Fibroblast of villous mesenchyme (primary cell): ENCODE measurements around the gene RETN. TPM values are rescaled to one million over a fixed set of nuclear protein-coding genes. Genes with fewer than 3 reads are reported as not detected.

Experiments
- DNase-seq: peaks from one replicate; pipeline ENCODE4 v3.0.0-alpha.2; 2010; ENCODE audit warnings: low read depth
- H3K4me3 ChIP-seq: 2 replicates; pipeline ENCODE4 v1.5.1; 2011; ENCODE audit warnings: low read depth, mild to moderate bottlenecking, low read length
- CTCF ChIP-seq: IDR thresholded peaks from 2 replicates; pipeline ENCODE4 v1.5.1; 2012; ENCODE audit warnings: low read depth, mild to moderate bottlenecking, low read length; ENCODE audit not compliant: insufficient read depth
- total RNA-seq: library from RNA; depleted of rRNA; stranded (reverse); fragments of >200 nt; gene quantifications from 2 replicates; pipeline ENCODE4 v1.2.3, GENCODE V29; 2012

RETN gene, protein sequence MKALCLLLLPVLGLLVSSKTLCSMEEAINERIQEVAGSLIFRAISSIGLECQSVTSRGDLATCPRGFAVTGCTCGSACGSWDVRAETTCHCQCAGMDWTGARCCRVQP
- not detected in 2 replicates for total RNA-seq

DNA sequence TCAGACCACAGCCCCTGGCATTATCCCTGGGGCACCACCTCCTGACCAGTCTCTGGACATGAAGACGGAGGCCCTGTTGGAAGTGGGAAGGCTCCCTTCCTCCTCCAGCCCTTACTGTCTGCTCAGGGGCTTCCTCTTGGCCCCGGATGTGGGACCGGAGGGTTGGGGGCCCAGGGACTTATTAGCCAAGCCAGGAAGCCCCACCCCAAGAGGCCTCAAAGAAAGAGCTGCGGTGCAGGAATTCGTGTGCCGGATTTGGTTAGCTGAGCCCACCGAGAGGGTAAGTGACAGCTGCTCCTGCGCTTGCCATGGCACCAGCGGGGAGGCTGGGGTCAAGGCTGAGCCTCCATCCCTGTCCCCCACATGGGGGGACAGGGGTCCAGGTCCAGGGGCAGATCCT, at the start of gene RETN:
Gene RETN, plus strand, starts transcription at position 208 of the 400 bp plus-strand sequence. CDS start 278 bp downstream, outside the sequence.
- no peak for TF ChIP-seq CTCF
- no peak within 1 kb of the TSS for H3K4me3 ChIP-seq
- DNase-seq = no peak

DNA sequence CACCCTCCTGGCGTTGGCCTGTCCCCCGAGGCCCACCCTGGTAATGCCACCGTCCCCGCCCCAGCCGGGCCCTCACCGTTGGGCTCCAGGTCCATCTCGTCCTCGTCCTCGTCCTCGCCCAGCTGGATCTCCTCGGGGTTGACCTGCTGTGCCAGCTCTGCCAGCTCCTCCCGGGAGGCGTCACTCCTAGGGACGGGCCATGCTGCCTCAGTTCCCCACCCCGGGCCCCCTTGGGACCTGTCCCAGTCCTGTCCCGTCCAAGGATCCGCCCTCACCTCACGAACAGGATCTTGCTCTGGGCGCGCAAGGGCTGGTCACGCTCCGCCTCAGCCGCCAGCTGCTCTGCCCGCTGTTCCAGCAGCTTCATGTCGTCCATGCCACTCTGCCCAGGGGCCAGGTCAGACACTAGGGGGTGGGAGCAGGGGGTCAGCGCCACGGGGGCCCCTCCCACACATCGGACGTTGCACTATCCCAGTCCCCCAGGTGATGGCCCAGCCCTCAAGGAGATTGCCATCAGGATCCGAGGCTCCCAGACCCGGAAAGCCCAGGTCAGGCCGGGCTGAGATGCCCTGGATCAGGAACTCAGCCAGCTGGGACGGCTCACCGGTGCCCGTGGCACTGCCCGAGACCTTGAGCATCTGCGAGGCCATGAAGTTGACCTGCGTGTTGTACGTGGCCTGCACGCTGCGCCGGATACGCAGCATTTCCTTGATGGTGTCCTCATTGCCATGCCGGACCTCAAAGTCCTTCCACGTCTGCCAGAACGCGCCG, 49.0 kb upstream of the RETN start:
- no peak for DNase-seq

DNA sequence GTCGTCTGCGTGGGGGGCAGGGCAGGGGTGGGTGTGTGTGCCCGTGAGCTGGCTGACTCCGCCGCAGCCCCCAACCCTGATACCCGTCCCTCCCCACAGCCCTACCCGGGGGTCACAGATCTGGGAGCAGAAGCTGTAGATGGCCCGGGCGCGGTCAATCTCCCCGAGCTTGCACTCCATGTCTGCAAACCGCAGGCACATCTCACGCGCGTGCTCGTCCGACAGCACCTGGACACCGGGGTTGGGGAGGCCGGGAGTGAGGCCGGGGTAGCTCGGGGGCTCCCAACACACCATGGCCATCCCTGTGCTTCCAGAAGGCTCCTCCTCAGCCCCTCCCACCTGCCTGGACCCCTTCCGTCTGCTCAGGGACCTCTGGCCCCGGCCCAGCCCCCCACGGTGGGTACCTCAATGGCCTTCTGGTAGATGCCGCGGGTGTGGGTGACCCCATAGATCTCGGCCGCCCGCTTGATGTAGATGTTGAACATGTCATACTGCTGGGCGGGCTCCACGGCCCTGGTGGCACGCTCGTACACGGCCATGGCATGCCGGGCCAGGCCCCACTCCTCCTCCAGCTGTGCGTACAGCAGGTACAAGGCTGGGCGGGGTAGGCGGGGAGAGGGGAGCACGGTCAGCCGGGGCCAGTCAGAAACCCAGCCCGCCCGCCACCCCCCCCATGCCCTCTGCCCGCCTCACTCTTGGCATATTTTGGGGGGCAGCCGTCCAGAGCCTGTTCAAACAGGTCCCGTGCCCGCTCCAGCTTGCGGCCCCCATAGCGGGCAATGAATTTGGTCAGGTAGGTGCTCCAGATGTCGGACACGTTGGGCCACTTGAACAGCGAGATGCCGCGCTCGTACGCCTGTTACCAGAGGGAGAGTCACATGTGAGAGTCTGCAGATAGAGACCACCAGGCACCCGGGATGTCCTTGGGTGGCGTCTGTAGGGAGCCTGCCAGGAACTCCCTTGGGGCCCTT, 48.1 kb upstream of the RETN start:
- DNase-seq = no peak
- TF ChIP-seq CTCF = no peak
- H3K4me3 ChIP-seq = no peak overlapping the region

More for the DNA sequence above, 49.0 kb upstream of the RETN start:
- no peak overlapping the region for H3K4me3 ChIP-seq
- TF ChIP-seq CTCF = no peak

GRCh38 chr19:7622933-7623685, 45.7 kb upstream of the RETN start:
- TF ChIP-seq CTCF = no peak
- H3K4me3 ChIP-seq = no peak overlapping the region
- no peak for DNase-seq

DNA sequence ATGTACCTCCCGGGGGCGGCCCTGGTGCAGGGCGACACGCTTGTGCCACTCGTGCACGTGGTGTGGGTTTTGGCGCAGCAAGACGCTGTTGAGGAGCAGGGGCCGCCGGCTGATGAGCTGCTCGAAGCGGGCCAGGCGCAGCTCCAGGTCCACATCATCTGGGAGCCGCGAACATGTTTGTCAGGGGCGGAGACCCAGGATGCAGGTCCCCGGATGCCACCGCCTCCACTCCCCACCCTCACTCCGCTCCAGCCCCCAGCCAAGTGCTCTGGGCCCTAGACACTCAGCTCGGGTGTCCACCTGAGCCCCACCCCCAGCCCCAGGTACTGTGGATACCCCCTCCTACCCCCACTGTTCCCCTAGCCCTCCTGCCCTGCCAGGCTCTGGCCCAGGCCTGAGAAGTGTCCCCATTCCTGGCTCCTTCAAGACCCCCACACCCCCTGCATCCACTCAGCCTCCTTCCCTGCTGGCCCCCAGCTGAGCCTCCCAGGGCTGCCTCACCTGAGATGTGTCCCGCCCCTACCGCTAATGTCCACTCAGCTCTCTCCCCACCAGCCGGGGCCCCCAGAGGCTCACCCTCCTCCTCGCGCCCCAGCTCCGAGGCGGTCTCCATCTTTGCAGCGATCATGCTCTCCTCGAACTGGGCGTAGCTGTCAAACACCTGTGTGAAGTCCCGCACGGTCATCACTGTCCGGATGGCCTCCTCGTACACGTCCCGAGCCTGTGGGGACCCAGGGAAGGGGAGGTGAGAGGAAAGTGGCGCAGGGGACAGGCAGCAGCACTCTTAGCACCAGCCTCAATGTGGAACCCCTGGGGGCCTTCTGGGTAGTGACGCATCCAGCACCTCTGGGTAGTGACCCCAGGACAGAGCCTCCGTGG, 44.9 kb upstream of the RETN start:
- H3K4me3 ChIP-seq = no peak overlapping the region
- TF ChIP-seq CTCF = no peak
- DNase-seq = no peak
